ENCODE results near the gene PLEKHH1. TPM values are rescaled to one million over a fixed set of nuclear protein-coding genes. Genes with fewer than 3 reads are reported as not detected.
"Not testable (repeated sequence)": the region's sequence is repeated elsewhere in the genome, so short reads cannot be mapped to it uniquely, and the experiment has no call there.

Gene PLEKHH1
- polyA plus RNA-seq, 1 donor: 110 TPM

DNA sequence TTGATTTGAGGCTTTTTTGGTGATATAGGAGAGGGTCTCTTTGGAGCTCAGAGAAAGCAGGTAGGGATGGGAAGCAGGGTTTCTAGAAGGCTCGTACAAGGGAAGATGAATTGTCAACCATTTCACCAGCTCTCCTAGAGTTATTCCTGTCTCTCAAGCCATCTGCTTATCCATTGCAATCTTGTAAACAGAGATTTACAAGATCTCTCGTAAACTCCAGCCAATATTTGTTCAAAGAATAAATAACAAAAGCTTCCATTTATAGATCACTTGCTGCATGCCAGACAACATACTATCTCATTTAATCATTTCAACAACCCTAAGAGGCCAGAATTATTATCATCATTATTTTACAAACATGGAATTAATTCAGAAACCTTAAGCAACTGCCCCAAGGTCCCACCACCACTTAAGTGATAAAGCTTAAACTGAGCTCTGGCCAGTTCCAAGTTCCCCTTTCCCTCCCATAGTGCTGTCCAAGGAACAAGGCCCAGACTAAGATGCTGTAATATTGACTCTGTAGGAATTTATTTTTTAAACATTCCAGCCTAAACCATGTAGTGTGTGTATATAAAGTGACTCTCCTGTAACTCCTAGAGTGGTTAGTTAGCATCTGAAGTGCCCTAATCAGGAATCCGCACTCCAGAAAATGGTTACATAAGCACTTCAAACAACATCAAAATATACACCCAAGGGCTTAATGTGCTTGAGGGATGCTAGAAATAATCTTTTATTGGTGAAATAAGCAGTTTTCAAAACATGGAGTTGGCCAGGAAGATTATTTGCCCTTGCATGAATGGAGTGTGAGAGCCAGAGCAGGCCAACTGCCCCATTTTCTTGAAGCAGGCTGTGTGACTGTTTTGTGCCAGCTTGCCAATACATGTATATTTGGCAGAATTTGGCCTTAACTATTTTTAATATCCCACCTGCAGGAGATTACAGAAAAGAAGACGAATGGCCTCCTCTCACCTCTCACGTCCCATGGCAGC is 2.8 kb upstream of the PLEKHH1 start:
- no peaks in the 10 kb centered on the region for H3K27me3 ChIP-seq (ENCODE audit: control insufficient read depth, insufficient read depth, low read length)
- DNase-seq: no peak
- H3K4me3 ChIP-seq (ENCODE audit: low read length): no peak overlapping the region
- H3K27ac ChIP-seq (ENCODE audit: low read length): no peak overlapping the region
- H3K36me3 ChIP-seq (ENCODE audit: control insufficient read depth, insufficient read depth, low read length): no peaks in the 10 kb centered on the region
- H3K9me3 ChIP-seq (ENCODE audit: control insufficient read depth, low read depth, low read length): no peaks in the 10 kb centered on the region
- peaks cover 17% of the 10 kb centered on the region for H3K4me1 ChIP-seq (ENCODE audit: control insufficient read depth, insufficient read depth, low read length)
- 93% methylated on average over 3 of the region's 5 CpGs for WGBS (ENCODE audit: insufficient coverage, low lambda C conversion rate)

GRCh38 chr14:67532606-67532997 is 488 bp upstream of the PLEKHH1 start:
- H3K36me3 ChIP-seq (ENCODE audit: control insufficient read depth, insufficient read depth, low read length): no peaks in the 10 kb centered on the region
- no peak for DNase-seq
- peak overlapping the region; percentile 80 for H3K27ac ChIP-seq (ENCODE audit: low read length)
- no CpG with 5 or more reads among the region's 23 CpGs for WGBS (ENCODE audit: insufficient coverage, low lambda C conversion rate)
- peaks cover 10% of the 10 kb centered on the region for H3K4me1 ChIP-seq (ENCODE audit: control insufficient read depth, insufficient read depth, low read length)
- no peaks in the 10 kb centered on the region for H3K9me3 ChIP-seq (ENCODE audit: control insufficient read depth, low read depth, low read length)
- H3K27me3 ChIP-seq (ENCODE audit: control insufficient read depth, insufficient read depth, low read length): no peaks in the 10 kb centered on the region
- peak overlapping the region; percentile 46 for H3K4me3 ChIP-seq (ENCODE audit: low read length)

DNA sequence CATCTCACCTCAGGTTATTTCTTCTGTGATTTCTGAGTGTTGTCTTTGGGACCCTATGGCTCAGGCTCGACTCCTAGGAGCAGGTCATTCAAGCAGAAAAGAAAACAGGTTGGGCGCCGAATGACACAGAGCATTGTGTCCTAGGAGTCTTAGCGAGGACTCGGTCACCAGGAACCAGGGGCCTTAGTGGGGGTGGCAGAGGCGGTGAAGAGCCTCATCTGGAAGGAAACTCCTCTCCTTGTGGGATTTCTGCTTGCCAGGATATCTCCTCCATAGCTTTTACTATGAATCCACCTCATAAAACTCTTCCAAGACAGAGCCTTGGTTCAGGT is 630 bp downstream of the PLEKHH1 start:
- H3K27me3 ChIP-seq (ENCODE audit: control insufficient read depth, insufficient read depth, low read length): no peaks in the 10 kb centered on the region
- peaks cover 10% of the 10 kb centered on the region for H3K4me1 ChIP-seq (ENCODE audit: control insufficient read depth, insufficient read depth, low read length)
- H3K27ac ChIP-seq (ENCODE audit: low read length): peak overlapping the region; percentile 93
- H3K9me3 ChIP-seq (ENCODE audit: control insufficient read depth, low read depth, low read length): no peaks in the 10 kb centered on the region
- no peaks in the 10 kb centered on the region for H3K36me3 ChIP-seq (ENCODE audit: control insufficient read depth, insufficient read depth, low read length)
- H3K4me3 ChIP-seq (ENCODE audit: low read length): peak overlapping the region; percentile 66
- WGBS (ENCODE audit: insufficient coverage, low lambda C conversion rate): 0% methylated on average over 1 of the region's 6 CpGs
- peak in 1 of 2 donors; percentile 30 for DNase-seq

DNA sequence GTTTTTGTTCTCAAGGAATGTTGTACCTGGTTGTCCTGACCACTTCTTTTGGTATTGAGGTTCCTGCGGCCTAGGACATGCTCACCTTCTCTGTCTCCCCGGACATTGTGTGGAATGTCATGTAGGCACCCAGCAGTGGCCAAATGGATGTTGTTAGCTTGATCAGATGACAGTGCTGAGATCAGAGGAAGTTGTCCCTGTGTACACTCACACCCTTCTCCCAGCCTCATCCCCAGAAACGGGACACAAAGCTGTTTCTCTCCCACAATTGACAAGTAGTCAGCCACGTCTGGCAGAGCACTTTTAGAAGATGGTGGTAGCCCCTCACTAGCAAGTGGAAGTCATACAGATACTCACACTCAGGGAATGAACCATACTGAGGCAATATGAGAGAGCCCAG is 3.0 kb downstream of the PLEKHH1 start:
- no peak overlapping the region for H3K4me3 ChIP-seq (ENCODE audit: low read length)
- WGBS (ENCODE audit: insufficient coverage, low lambda C conversion rate): no CpG with 5 or more reads among the region's 4 CpGs
- H3K9me3 ChIP-seq (ENCODE audit: control insufficient read depth, low read depth, low read length): no peaks in the 10 kb centered on the region
- H3K4me1 ChIP-seq (ENCODE audit: control insufficient read depth, insufficient read depth, low read length): peaks cover 16% of the 10 kb centered on the region
- H3K36me3 ChIP-seq (ENCODE audit: control insufficient read depth, insufficient read depth, low read length): no peaks in the 10 kb centered on the region
- H3K27me3 ChIP-seq (ENCODE audit: control insufficient read depth, insufficient read depth, low read length): no peaks in the 10 kb centered on the region
- no peak overlapping the region for H3K27ac ChIP-seq (ENCODE audit: low read length)
- DNase-seq: no peak

DNA sequence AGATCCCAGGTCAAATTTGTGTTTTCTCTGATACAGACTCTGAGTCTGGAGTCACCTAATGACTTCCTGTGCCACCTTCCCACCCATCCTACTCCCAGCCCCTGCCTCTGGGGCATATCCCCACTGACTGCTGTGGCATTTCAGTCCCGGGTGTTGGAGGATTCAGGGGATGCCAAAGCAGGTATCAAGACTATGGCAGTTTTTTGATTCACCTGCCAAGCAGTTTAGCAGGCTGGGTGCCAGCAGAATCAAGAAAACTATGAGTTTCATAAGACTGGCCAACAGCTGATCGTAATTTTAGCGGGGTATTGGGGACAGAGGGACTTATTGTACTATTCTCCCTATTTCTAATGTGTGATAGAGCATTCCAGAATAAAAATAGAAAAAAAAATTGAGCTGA is 4.6 kb downstream of the PLEKHH1 start:
- Histone ChIP-seq H3K27me3 (ENCODE audit: control insufficient read depth, insufficient read depth, low read length) (no peaks in the 10 kb centered on the region), H3K4me3 (ENCODE audit: low read length) (no peak overlapping the region), H3K27ac (ENCODE audit: low read length) (no peak overlapping the region), H3K36me3 (ENCODE audit: control insufficient read depth, insufficient read depth, low read length) (no peaks in the 10 kb centered on the region), H3K4me1 (ENCODE audit: control insufficient read depth, insufficient read depth, low read length) (peaks cover 20% of the 10 kb centered on the region), H3K9me3 (ENCODE audit: control insufficient read depth, low read depth, low read length) (no peaks in the 10 kb centered on the region)
- DNase-seq: no peak
- WGBS (ENCODE audit: insufficient coverage, low lambda C conversion rate): 80% methylated on average over 1 of the region's 3 CpGs

GRCh38 chr14:67538501-67538900 is 5.4 kb downstream of the PLEKHH1 start:
- WGBS (ENCODE audit: insufficient coverage, low lambda C conversion rate): no CpG with 5 or more reads among the region's 2 CpGs
- no peak for DNase-seq
- H3K4me1 ChIP-seq (ENCODE audit: control insufficient read depth, insufficient read depth, low read length): peaks cover 25% of the 10 kb centered on the region
- peaks cover 6% of the 10 kb centered on the region for H3K36me3 ChIP-seq (ENCODE audit: control insufficient read depth, insufficient read depth, low read length)
- H3K4me3 ChIP-seq (ENCODE audit: low read length): no peak overlapping the region
- H3K27ac ChIP-seq (ENCODE audit: low read length): no peak overlapping the region
- H3K9me3 ChIP-seq (ENCODE audit: control insufficient read depth, low read depth, low read length): no peaks in the 10 kb centered on the region
- no peaks in the 10 kb centered on the region for H3K27me3 ChIP-seq (ENCODE audit: control insufficient read depth, insufficient read depth, low read length)

DNA sequence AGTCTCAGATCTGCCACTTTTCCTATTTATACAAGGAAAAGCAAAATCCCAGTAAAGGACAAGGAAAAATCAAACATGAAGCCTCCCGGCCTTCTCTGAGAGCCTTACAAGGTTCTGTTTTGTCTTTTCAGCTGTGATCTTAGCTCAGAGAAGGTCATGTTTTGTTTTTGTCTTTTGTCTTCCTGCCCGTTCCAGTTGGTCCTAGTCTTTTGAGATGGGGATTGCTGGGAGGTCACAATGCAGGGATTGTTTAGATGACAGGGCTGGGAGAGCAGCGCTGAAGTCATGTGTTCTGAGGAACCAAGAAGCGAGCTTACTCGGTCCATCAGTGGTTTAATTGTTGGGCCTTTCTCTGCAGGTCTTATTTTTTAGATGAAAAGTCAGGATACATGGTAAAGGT is 6.0 kb downstream of the PLEKHH1 start:
- Histone ChIP-seq H3K36me3 (ENCODE audit: control insufficient read depth, insufficient read depth, low read length) (peaks cover 11% of the 10 kb centered on the region), H3K27me3 (ENCODE audit: control insufficient read depth, insufficient read depth, low read length) (no peaks in the 10 kb centered on the region), H3K27ac (ENCODE audit: low read length) (no peak overlapping the region), H3K9me3 (ENCODE audit: control insufficient read depth, low read depth, low read length) (no peaks in the 10 kb centered on the region), H3K4me3 (ENCODE audit: low read length) (no peak overlapping the region), H3K4me1 (ENCODE audit: control insufficient read depth, insufficient read depth, low read length) (peaks cover 24% of the 10 kb centered on the region)
- WGBS (ENCODE audit: insufficient coverage, low lambda C conversion rate): 71% methylated on average over 1 of the region's 5 CpGs
- no peak for DNase-seq

DNA sequence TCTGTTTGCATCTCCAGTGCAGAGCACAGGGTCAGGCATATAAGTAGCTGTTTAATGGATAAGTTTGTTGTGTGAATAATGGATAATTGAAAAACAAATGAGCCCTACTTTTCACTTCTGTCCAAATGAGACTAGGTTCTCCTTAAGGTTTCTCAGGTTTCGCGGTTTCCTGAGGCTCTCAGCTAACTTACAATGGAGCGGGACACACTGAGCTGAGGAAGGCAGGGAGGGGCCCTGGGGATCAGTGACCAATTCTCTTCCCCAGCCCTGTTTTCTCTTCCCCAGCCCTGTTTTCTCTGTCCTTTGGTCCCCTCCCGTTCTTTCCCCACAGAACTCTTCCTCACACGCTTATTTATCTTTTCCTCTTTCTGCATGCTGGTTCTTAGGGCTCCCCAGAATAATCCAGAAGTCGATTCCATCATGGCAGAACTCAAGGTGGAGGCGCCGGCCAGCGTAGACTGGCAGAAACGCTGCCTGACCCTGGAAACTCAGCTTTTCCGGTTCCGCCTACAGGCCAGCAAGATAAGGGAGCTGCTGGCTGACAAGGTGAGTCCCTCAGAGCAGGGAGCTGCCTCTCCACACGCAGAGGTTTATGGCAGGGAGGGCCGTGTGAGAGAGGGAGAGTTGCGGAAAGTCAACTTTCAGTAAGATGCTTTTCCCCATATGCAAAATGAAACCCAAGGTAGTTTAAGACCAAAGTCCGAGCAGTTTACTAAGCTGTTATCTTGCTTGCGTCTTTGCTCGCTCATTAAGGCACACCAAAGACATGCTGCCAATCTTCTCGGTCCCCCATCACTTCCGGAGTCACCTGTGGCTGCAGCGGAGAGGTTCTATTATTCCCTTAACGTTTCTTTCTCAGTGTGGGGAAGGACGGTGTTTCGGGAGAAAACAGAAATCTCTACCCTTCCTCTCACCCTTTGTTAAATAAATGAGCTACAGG is 8.6 kb downstream of the PLEKHH1 start:
- H3K27ac ChIP-seq (ENCODE audit: low read length): peak overlapping the region; percentile 97
- H3K36me3 ChIP-seq (ENCODE audit: control insufficient read depth, insufficient read depth, low read length): peaks cover 18% of the 10 kb centered on the region
- WGBS (ENCODE audit: insufficient coverage, low lambda C conversion rate): 16% methylated on average over 5 of the region's 24 CpGs
- peaks cover 20% of the 10 kb centered on the region for H3K4me1 ChIP-seq (ENCODE audit: control insufficient read depth, insufficient read depth, low read length)
- no peaks in the 10 kb centered on the region for H3K27me3 ChIP-seq (ENCODE audit: control insufficient read depth, insufficient read depth, low read length)
- no peaks in the 10 kb centered on the region for H3K9me3 ChIP-seq (ENCODE audit: control insufficient read depth, low read depth, low read length)
- DNase-seq: peak; percentile 95 to 98
- H3K4me3 ChIP-seq (ENCODE audit: low read length): peak overlapping the region; percentile 48

DNA sequence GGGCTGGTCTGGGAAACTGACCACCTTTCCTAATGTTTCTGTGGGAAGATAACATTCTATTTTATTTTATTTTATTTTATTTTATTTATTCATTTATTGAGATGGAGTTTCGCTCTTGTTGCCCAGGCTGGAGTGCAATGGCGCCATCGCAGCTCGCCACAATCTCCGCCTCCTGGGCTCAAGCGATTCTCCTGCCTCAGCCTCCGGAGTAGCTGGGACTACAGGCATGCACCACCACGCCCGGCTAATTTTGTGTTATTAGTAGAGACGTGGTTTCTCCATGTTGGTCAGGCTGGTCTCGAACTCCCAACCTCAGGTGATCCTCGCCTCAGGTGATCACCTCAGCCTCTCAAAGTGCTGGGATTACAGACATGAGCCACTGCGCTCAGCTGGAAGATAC is 9.5 kb downstream of the PLEKHH1 start:
- H3K9me3 ChIP-seq (ENCODE audit: control insufficient read depth, low read depth, low read length): not testable (repeated sequence)
- H3K27ac ChIP-seq (ENCODE audit: low read length): peak overlapping the region; percentile 97
- 100% methylated on average over 1 of the region's 13 CpGs for WGBS (ENCODE audit: insufficient coverage, low lambda C conversion rate)

DNA sequence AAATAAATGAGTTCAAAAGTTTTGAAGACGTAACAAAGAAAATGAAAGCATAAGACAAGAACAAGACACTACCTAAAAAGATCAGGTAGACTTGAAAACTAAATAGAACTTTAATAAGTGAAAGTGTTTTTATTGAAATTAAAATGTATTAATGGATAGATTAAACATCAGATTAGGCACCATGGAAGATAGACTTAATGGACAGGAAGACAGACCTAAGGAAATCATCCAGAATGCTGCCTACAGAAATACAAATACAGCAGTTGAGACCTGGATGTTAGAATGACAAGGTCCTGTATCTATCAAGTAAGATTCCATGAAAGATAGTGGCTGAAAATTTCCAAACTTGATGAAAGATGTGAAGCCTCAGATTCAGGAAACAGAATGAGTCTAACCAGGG is 11.5 kb downstream of the PLEKHH1 start:
- Histone ChIP-seq H3K4me1 (ENCODE audit: control insufficient read depth, insufficient read depth, low read length) (peaks cover 20% of the 10 kb centered on the region), H3K27ac (ENCODE audit: low read length) (no peak overlapping the region), H3K9me3 (ENCODE audit: control insufficient read depth, low read depth, low read length) (no peaks in the 10 kb centered on the region), H3K4me3 (ENCODE audit: low read length) (no peak overlapping the region), H3K36me3 (ENCODE audit: control insufficient read depth, insufficient read depth, low read length) (peaks cover 23% of the 10 kb centered on the region), H3K27me3 (ENCODE audit: control insufficient read depth, insufficient read depth, low read length) (no peaks in the 10 kb centered on the region)
- no peak for DNase-seq
- 100% methylated on average over 1 of the region's 1 CpG for WGBS (ENCODE audit: insufficient coverage, low lambda C conversion rate)

More for the DNA sequence above, 9.5 kb downstream of the PLEKHH1 start:
- H3K4me1 ChIP-seq (ENCODE audit: control insufficient read depth, insufficient read depth, low read length): peaks cover 20% of the 10 kb centered on the region
- not testable (repeated sequence) for DNase-seq; H3K4me3 ChIP-seq (ENCODE audit: low read length); H3K27me3 ChIP-seq (ENCODE audit: control insufficient read depth, insufficient read depth, low read length)
- peaks cover 21% of the 10 kb centered on the region for H3K36me3 ChIP-seq (ENCODE audit: control insufficient read depth, insufficient read depth, low read length)
